ENCODE measurements around the gene CD84. TPM values are rescaled to one million over a fixed set of nuclear protein-coding genes. Genes with fewer than 3 reads are reported as not detected.

The CD84 gene
- total RNA-seq, 2 experiments from 2014 or later, result 32.7 to 36.9 TPM

DNA sequence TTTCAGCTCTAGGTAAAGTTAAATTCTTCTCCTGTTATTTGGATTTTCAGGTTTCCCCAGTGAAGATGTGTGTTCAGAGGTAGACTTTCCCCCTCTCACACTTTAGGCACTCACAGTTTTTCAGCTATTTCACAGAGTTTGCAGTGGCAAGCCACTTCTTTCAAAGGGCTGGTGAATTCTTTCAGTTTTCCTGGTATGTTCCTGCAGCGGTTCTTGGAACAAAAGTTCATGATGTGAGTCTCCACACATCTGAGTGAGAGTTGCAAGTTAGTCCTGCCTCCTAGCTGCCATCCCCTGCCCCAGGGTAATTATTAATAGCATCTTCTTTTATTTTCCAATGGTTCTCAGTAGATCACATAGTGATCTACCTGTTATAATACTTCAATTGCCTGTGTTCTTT is 27.3 kb upstream of the CD84 start:
- Mint-ChIP-seq H3K4me1 (ENCODE audit: low read depth) (peaks cover 45% of the 10 kb centered on the region), H3K27me3 (no peaks in the 10 kb centered on the region), H3K4me3 (peak overlapping the region; percentile 28), H3K36me3 (ENCODE audit: low read depth) (peaks cover 59% of the 10 kb centered on the region), H3K27ac (peak overlapping the region; percentile 67), H3K9me3 (peaks cover 10% of the 10 kb centered on the region)
- CTCF ChIA-PET, result interaction anchor here (0.6 to 2.3 kb wide), 28 partner anchors 12 to 315 kb away, joined by 3 to 15 read pairs (median 4); partner anchors contain the start of gene SLAMF6
- TF ChIP-seq, protein P1, sequence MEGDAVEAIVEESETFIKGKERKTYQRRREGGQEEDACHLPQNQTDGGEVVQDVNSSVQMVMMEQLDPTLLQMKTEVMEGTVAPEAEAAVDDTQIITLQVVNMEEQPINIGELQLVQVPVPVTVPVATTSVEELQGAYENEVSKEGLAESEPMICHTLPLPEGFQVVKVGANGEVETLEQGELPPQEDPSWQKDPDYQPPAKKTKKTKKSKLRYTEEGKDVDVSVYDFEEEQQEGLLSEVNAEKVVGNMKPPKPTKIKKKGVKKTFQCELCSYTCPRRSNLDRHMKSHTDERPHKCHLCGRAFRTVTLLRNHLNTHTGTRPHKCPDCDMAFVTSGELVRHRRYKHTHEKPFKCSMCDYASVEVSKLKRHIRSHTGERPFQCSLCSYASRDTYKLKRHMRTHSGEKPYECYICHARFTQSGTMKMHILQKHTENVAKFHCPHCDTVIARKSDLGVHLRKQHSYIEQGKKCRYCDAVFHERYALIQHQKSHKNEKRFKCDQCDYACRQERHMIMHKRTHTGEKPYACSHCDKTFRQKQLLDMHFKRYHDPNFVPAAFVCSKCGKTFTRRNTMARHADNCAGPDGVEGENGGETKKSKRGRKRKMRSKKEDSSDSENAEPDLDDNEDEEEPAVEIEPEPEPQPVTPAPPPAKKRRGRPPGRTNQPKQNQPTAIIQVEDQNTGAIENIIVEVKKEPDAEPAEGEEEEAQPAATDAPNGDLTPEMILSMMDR (IDR thresholded peaks at IDR 0.05), result no peak
- peaks cover 29% of the 10 kb centered on the region for H3K4me1 ChIP-seq (ENCODE audit: insufficient read depth, low read length)
- ATAC-seq (ENCODE audit: poor library complexity) (no peak), DNase-seq (no peak)
- no peak overlapping the region for H3K27ac ChIP-seq (ENCODE audit: low read depth in 1 of 2, low read length in 2 of 2)
- peaks cover 5% of the 10 kb centered on the region in 2 experiments for H3K9me3 ChIP-seq (ENCODE audit: control insufficient read depth in 1 of 2, insufficient read depth in 1 of 2, low read length in 2 of 2)
- POLR2A ChIA-PET, result interaction anchor here (0.7 to 5.3 kb wide), 6 partner anchors 28 to 230 kb away, joined by 3 to 21 read pairs (median 4); partner anchors contain the start of gene CD84
- intact Hi-C loops (cut with DNase I, micrococcal nuclease), result loop anchor here (1.0 to 10.0 kb wide), 9 partner anchors 62 to 414 kb away; partner anchors contain the start of genes CASQ1 (in 2 of the 2), COPA (in 1 of the 2) and NCSTN (in 1 of the 2)
- H3K27me3 ChIP-seq (ENCODE audit: control insufficient read depth in 1 of 2, insufficient read depth in 2 of 2, low read length in 2 of 2), result no peaks in the 10 kb centered on the region
- H3K4me3 ChIP-seq (ENCODE audit: low read length), result no peak overlapping the region
- peaks cover 42% of the 10 kb centered on the region for H3K36me3 ChIP-seq (ENCODE audit: insufficient read depth, low read length)

DNA sequence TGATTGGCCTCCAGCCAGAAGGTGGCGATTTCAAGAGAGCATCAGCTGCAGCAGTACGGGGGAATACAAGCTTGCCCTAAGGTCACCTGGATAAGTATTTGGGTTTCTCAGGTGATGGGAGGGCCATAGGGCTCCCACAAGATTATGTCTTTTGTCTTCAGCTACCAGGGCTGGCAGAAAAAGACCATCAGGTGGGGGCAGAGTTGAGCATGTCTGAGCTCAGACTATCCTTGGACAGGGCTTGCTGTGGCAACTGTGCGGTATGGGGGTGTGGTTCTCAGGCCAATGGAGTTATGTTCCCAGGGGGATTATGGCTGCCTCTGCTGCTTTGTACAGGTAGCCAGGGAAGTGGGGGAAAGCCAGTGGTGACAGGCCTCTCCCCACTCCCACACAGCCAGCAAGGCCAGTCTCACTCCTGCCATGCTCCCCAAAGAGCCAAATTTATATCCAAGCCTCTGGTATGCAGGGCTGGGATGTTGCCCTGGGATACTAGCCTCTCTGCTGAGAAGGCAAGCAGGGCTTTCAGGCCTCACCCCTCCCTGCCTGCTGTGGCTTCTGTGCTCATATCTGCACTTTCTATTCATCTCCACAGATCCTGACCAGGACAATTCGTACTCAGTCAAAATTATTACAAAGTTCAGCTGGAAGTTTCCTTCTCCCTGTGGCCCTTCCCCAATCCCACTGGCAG is 26.6 kb upstream of the CD84 start:
- Histone ChIP-seq H3K9me3 (ENCODE audit: control insufficient read depth in 1 of 2, insufficient read depth in 1 of 2, low read length in 2 of 2) (peaks cover 5% of the 10 kb centered on the region in 2 experiments), H3K4me3 (ENCODE audit: low read length) (no peak overlapping the region), H3K36me3 (ENCODE audit: insufficient read depth, low read length) (peaks cover 36% of the 10 kb centered on the region), H3K27me3 (ENCODE audit: control insufficient read depth in 1 of 2, insufficient read depth in 2 of 2, low read length in 2 of 2) (no peaks in the 10 kb centered on the region), H3K27ac (ENCODE audit: low read depth in 1 of 2, low read length in 2 of 2) (no peak overlapping the region), H3K4me1 (ENCODE audit: insufficient read depth, low read length) (peaks cover 29% of the 10 kb centered on the region)
- Mint-ChIP-seq H3K27ac (peak overlapping the region; percentile 67), H3K4me1 (ENCODE audit: low read depth) (peaks cover 39% of the 10 kb centered on the region), H3K27me3 (no peaks in the 10 kb centered on the region), H3K9me3 (peaks cover 15% of the 10 kb centered on the region), H3K4me3 (no peak overlapping the region), H3K36me3 (ENCODE audit: low read depth) (peaks cover 55% of the 10 kb centered on the region)
- TF ChIP-seq, protein P1 (IDR thresholded peaks at IDR 0.05), result no peak
- ChIA-PET POLR2A (interaction anchor here (0.6 to 5.3 kb wide), 7 partner anchors 27 to 229 kb away, joined by 3 to 21 read pairs (median 4); partner anchors contain the start of genes CD84 and SLAMF6), CTCF (interaction anchor here (0.8 to 1.8 kb wide), 12 partner anchors 13 to 229 kb away, joined by 3 to 15 read pairs (median 4); no protein-coding TSS in a partner anchor)
- intact Hi-C loops (cut with DNase I, micrococcal nuclease), result loop anchor here (1.0 to 10.0 kb wide), 5 partner anchors 61 to 414 kb away; partner anchors contain the start of gene CASQ1 (in 2 of the 2)
- ATAC-seq (ENCODE audit: poor library complexity) (no peak), DNase-seq (no peak)

DNA sequence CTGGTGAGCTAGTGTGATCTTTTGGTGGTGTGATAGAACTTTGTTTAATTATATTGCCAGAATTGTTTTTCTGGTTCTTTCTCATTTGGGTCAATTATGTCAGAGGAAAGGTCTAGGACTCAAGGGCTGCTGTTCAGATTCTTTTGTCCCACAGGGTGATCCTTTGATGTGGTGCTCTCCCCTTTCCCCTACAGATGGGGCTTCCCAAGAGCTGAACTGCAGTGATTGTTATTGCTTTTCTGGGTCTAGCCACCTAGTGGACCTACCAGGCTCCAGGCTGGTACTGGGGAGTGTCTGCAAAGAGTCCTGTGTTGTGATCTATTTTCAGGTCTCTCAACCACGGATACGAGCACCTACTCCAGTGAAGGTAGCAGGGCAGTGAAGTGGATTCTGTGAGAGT is 25.9 kb upstream of the CD84 start:
- H3K4me1 Mint-ChIP-seq (ENCODE audit: low read depth), result peaks cover 38% of the 10 kb centered on the region
- no peaks in the 10 kb centered on the region for H3K27me3 Mint-ChIP-seq
- CTCF ChIA-PET, result interaction anchor here (1.0 to 1.6 kb wide), 4 partner anchors 17 to 177 kb away, joined by 3 to 5 read pairs (median 4); no protein-coding TSS in a partner anchor
- TF ChIP-seq, protein P1 (IDR thresholded peaks at IDR 0.05), result no peak
- POLR2A ChIA-PET, result interaction anchor here (0.6 to 5.3 kb wide), 6 partner anchors 27 to 177 kb away, joined by 3 to 21 read pairs (median 6); partner anchors contain the start of genes CD84 and SLAMF6
- peaks cover 5% of the 10 kb centered on the region in 2 experiments for H3K9me3 ChIP-seq (ENCODE audit: control insufficient read depth in 1 of 2, insufficient read depth in 1 of 2, low read length in 2 of 2)
- H3K4me1 ChIP-seq (ENCODE audit: insufficient read depth, low read length), result peaks cover 29% of the 10 kb centered on the region
- no peaks in the 10 kb centered on the region for H3K27me3 ChIP-seq (ENCODE audit: control insufficient read depth in 1 of 2, insufficient read depth in 2 of 2, low read length in 2 of 2)
- H3K36me3 Mint-ChIP-seq (ENCODE audit: low read depth), result peaks cover 52% of the 10 kb centered on the region
- intact Hi-C loops (cut with DNase I, micrococcal nuclease), result loop anchor here (5.0 to 10.0 kb wide), 3 partner anchors 113 to 413 kb away; partner anchors contain the start of gene CASQ1 (in 2 of the 2)
- H3K4me3 ChIP-seq (ENCODE audit: low read length), result no peak overlapping the region
- no peak overlapping the region for H3K4me3 Mint-ChIP-seq
- peaks cover 15% of the 10 kb centered on the region for H3K9me3 Mint-ChIP-seq
- no peak for ATAC-seq (ENCODE audit: poor library complexity)
- H3K27ac Mint-ChIP-seq, result no peak overlapping the region
- peaks cover 29% of the 10 kb centered on the region for H3K36me3 ChIP-seq (ENCODE audit: insufficient read depth, low read length)
- peak in 1 of 14 experiments; percentile 58 for DNase-seq
- H3K27ac ChIP-seq (ENCODE audit: low read depth in 1 of 2, low read length in 2 of 2), result no peak overlapping the region
